SU-DHL-6 (cell line): Measurements from ENCODE around the gene MPRIP.

ENCODE experiments used
- H2AFZ ChIP-seq: fragments of 200-600 bp; sonication (generic); 2 replicates; pipeline ENCODE4 v1.6.1; 2014; ENCODE audit warnings: low read depth, mild to moderate bottlenecking, moderate library complexity, mixed read lengths, antibody characterized with exemption, low read length; ENCODE audit not compliant: severe bottlenecking
- H3F3A ChIP-seq: fragments of 200-600 bp; shearing (Covaris generic); 2 replicates; pipeline ENCODE4 v1.6.0; 2016; ENCODE audit warnings: antibody characterized with exemption, mild to moderate bottlenecking; ENCODE audit not compliant: insufficient read depth
- H3K27ac ChIP-seq: fragments of 200-600 bp; sonication (generic); 2 replicates; pipeline ENCODE4 v1.5.1; 2016; ENCODE audit warnings: low read depth, mild to moderate bottlenecking, low read length, moderate library complexity, mixed read lengths
- H3K27me3 ChIP-seq: fragments of 200-600 bp; sonication (generic), shearing (Covaris generic); 2 replicates; pipeline ENCODE4 v1.6.0; 2014; ENCODE audit warnings: mild to moderate bottlenecking, low read length
- H3K36me3 ChIP-seq: fragments of 200-600 bp; sonication (generic); 2 replicates; pipeline ENCODE4 v1.6.1; 2014; ENCODE audit warnings: mild to moderate bottlenecking, low read length, mixed read lengths
- H3K4me2 ChIP-seq: fragments of 300-600, 200-600 bp; shearing (Covaris generic), sonication (generic); 2 replicates; pipeline ENCODE4 v1.6.0; 2014; ENCODE audit warnings: low read length, low read depth, mild to moderate bottlenecking; ENCODE audit not compliant: poor library complexity, severe bottlenecking
- H3K4me3 ChIP-seq: fragments of 200-600 bp; sonication (generic); 2 replicates; pipeline ENCODE4 v1.5.1; 2014; ENCODE audit warnings: antibody characterized with exemption, low read length, mild to moderate bottlenecking, mixed read lengths; ENCODE audit not compliant: insufficient read depth, poor library complexity, severe bottlenecking
- H3K79me2 ChIP-seq: fragments of 200-600 bp; sonication (generic); 2 replicates; pipeline ENCODE4 v1.6.1; 2014; ENCODE audit warnings: mild to moderate bottlenecking, low read length, moderate library complexity; ENCODE audit not compliant: insufficient read depth
- H3K9ac ChIP-seq: fragments of 200-600 bp; sonication (generic); 2 replicates; pipeline ENCODE4 v1.7.0; 2014; ENCODE audit warnings: mild to moderate bottlenecking, low read length
- H3K9me2 ChIP-seq: fragments of 200-600 bp; sonication (generic); replicated peaks from 2 replicates; pipeline ENCODE4 v1.6.1; 2014; ENCODE audit warnings: low read length; ENCODE audit not compliant: insufficient read depth
- H3K9me3 ChIP-seq: fragments of 200-600 bp; sonication (generic); 2 replicates; pipeline ENCODE4 v1.6.1; 2014; ENCODE audit warnings: low read length, mixed read lengths; ENCODE audit not compliant: insufficient read depth
- H4K20me1 ChIP-seq: fragments of 200-600 bp; sonication (generic); 2 replicates; pipeline ENCODE4 v1.6.1; 2014; ENCODE audit warnings: low read depth, mild to moderate bottlenecking, antibody characterized with exemption, low read length, moderate library complexity, mixed read lengths
- EZH2phosphoT487 ChIP-seq: fragments of 200-600 bp; sonication (generic), shearing (Covaris generic); conservative IDR thresholded peaks from 2 replicates; pipeline ENCODE4 v1.6.1; 2018; ENCODE audit warnings: mild to moderate bottlenecking, antibody characterized with exemption, low read length, moderate library complexity, mixed read lengths
- TF ChIP-seq, protein P1 (sequence below): fragments of 200-600 bp; sonication (generic); IDR thresholded peaks from one replicate; pipeline ENCODE4 v1.5.1; 2017; ENCODE audit warnings: antibody characterized with exemption, mild to moderate bottlenecking, low read length, moderate library complexity; ENCODE audit not compliant: insufficient read depth, poor library complexity, severe bottlenecking

The MPRIP gene

DNA sequence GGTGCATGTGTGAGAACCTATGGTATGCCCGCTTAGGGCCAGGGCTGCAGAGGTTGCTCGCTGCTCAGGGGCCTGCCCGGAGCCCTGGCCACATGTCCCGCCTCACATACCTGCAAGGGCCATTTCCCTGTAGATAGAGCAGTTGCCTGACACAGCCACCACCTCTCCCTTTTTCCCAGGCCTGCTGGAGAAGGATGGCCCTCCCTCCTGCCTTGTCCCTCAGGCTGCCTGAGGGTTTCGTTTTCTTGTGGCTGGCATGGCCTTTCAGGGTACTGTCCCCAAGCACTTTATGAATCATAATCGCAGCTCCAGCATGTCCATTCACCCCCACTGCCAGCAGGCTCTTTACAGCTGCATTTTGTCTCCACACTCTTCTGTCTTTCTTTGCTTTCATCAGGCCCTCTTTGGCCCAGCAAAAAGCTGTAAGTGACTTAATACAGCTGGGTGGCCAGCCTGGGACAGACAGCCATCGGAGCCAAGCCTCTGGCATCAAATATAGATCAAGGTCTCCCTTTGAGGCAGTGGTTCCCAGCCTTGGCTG, 65.7 kb downstream of the MPRIP start:
- TF ChIP-seq, protein P1, sequence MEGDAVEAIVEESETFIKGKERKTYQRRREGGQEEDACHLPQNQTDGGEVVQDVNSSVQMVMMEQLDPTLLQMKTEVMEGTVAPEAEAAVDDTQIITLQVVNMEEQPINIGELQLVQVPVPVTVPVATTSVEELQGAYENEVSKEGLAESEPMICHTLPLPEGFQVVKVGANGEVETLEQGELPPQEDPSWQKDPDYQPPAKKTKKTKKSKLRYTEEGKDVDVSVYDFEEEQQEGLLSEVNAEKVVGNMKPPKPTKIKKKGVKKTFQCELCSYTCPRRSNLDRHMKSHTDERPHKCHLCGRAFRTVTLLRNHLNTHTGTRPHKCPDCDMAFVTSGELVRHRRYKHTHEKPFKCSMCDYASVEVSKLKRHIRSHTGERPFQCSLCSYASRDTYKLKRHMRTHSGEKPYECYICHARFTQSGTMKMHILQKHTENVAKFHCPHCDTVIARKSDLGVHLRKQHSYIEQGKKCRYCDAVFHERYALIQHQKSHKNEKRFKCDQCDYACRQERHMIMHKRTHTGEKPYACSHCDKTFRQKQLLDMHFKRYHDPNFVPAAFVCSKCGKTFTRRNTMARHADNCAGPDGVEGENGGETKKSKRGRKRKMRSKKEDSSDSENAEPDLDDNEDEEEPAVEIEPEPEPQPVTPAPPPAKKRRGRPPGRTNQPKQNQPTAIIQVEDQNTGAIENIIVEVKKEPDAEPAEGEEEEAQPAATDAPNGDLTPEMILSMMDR: no peak
- no peak for TF ChIP-seq EZH2phosphoT487
- Histone ChIP-seq H2AFZ (no peak overlapping the region), H3F3A (no peaks in the 10 kb centered on the region), H3K79me2 (no peaks in the 10 kb centered on the region), H3K9me3 (no peaks in the 10 kb centered on the region), H3K4me3 (no peak overlapping the region), H4K20me1 (no peaks in the 10 kb centered on the region), H3K9ac (no peak overlapping the region), H3K9me2 (no peaks in the 10 kb centered on the region), H3K27me3 (no peaks in the 10 kb centered on the region), H3K4me2 (no peak overlapping the region), H3K27ac (no peak overlapping the region), H3K36me3 (no peaks in the 10 kb centered on the region)

DNA sequence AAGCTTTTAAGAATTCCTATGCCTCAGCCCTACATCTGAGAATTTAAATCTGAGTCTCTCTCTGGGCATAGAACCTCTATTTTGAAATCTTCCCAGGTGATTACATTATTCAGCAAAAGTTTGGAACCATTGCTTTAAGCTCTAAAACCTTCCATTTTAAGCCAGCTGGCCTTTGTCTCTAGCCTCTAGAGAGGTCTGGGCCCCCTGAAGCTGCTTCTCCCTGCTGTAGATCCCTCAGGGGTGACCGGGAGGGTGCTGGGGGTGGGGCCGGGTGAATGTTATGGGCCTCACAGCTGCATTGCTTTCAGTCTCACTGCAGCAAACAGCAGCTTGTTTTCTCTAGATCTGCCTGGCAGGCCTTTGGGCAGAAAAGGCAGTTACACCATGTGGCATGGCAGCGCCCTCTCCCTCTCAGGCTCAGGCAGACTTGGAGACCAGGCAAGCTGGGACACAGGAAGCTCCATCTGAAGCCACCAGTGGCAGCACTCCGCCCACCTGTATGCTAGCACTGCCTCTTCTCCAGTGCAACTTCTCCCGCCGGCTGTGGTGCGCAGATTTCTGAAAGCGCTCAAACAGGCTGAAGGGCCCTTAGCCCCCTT, 66.3 kb downstream of the MPRIP start:
- TF ChIP-seq EZH2phosphoT487: no peak
- TF ChIP-seq, protein P1: no peak
- no peaks in the 10 kb centered on the region for H3K9me2 ChIP-seq
- no peaks in the 10 kb centered on the region for H4K20me1 ChIP-seq
- H3K4me3 ChIP-seq: no peak overlapping the region
- H3K27me3 ChIP-seq: no peaks in the 10 kb centered on the region
- H3K36me3 ChIP-seq: no peaks in the 10 kb centered on the region
- H3K9ac ChIP-seq: no peak overlapping the region
- H2AFZ ChIP-seq: no peak overlapping the region
- H3K79me2 ChIP-seq: no peaks in the 10 kb centered on the region
- H3F3A ChIP-seq: no peaks in the 10 kb centered on the region
- H3K27ac ChIP-seq: no peak overlapping the region
- no peak overlapping the region for H3K4me2 ChIP-seq
- no peaks in the 10 kb centered on the region for H3K9me3 ChIP-seq

DNA sequence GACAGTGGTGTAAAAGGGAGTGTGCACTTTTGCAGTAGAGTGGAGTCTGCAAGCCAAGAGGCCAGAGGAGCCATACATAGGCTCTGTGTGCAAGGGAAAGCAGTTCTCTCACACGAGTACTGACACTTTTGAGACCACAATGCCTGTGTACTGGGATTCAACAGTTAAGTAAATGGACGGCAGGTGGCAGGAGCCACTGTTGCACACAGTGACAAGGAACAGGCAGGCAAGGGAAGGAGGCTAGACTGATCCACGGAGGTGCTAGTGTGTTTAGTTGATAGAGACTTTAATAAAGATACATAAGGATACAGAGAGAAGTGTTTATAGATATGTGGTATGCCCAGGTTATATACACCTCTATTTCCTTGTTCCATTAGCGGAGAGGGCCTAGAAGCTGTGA, 67.0 kb downstream of the MPRIP start:
- Histone ChIP-seq H3K9me3 (no peaks in the 10 kb centered on the region), H3K9ac (no peak overlapping the region), H3K9me2 (no peaks in the 10 kb centered on the region), H4K20me1 (no peaks in the 10 kb centered on the region), H3K79me2 (no peaks in the 10 kb centered on the region), H3K27me3 (no peaks in the 10 kb centered on the region), H3K27ac (no peak overlapping the region), H3K4me2 (no peak overlapping the region), H2AFZ (no peak overlapping the region), H3F3A (no peaks in the 10 kb centered on the region), H3K36me3 (no peaks in the 10 kb centered on the region), H3K4me3 (no peak overlapping the region)
- no peak for TF ChIP-seq EZH2phosphoT487
- TF ChIP-seq, protein P1: no peak
